Ureter (tissue), 1 donor: Measurements from ENCODE around the gene ADAMTSL3. TPM values are rescaled to one million over a fixed set of nuclear protein-coding genes. Genes with fewer than 3 reads are reported as not detected.

Experiments
- DNase-seq: peaks from one replicate; pipeline ENCODE4 v3.0.0-alpha.2; 2020; ENCODE audit warnings: low spot score
- total RNA-seq: library from RNA; stranded (reverse); gene quantifications from one replicate; pipeline ENCODE4 v1.2.4, GENCODE V29; 2023
- donor health status: DM: yes; HTN: yes; CAD: no.

The ADAMTSL3 gene
- total RNA-seq, 1 donor from 2014 or later, result 9.7 TPM

DNA sequence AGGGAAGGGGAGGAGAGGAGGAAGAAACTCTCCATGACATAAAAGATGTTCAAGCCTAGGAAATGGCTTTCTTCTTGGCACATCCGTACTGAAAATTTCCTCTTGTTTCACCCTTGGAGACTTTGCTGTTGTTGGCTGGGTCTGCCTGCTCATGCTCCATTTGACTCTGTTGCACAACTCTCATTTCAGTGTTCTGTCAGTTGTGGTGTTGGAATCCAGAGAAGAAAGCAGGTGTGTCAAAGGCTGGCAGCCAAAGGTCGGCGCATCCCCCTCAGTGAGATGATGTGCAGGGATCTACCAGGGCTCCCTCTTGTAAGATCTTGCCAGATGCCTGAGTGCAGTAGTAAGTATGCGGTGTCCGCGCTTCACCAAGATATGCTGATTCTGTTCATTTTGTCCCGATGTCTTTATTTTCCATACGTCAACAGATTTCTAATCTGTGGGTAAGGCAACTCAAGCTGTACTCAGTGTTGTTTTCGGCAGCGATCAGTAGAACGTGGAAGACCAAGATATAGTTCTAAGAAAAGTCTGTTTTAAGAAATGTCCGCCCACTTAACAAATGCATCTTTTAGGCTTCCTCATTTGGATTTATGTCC lies 316.5 kb downstream of the ADAMTSL3 start:
- no peak for DNase-seq

DNA sequence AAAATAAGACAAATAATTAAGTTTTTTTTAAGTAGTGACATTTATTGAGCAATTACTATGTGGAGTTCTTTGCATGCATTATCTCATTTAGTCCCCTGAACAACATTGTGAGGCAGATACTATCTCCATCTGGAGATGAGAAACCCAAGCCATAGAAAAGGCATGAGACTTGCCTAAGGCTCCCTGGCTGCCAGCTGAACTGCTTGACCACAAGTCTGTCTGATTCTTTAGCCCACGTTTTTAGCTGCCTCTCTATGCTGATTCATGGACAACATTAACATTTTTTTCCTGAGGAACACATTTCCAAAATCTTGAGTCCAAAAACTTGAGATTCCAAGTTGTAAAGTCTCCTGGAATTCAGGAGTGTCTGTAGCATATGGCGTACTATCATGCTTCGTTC lies 318.1 kb downstream of the ADAMTSL3 start:
- no peak for DNase-seq

DNA sequence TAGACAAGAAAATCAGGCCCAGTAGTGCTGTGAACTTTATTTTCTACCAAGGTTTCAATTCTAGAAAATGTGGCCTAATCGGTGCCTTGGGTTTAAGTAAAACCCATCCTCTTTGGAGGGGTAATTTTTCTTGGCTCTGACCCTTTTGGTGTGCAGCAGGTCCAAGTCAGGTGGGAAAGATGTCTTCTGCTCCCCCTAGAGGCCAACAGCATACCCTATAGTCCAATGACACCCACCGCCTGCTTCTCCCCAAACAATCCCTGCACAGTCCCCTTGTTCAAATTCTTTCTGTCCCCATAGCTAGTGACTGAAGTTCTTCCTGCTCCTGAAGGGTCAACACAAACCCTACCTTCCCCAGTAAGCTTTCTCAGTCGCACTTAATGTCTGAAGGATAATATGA lies 319.9 kb downstream of the ADAMTSL3 start:
- DNase-seq, result no peak

DNA sequence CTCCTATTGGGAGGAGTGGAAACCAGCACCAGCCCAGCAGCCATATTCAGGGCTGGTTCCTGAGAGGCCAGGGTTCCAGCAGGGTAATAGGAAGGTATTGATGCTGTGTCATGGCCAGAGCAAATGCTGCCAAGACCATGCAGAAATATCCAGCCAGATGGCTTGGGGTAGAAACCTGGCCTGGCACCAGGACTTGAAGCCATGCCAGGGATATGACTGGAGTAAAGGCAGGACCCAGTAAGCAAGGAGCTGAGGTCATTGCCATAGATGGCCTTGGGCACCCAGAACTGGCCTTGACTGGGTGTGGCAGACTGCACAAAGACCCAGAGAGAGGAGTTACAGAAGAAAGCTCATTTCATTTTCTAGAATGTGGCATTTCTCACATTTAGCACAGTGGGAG lies 324.1 kb downstream of the ADAMTSL3 start:
- no peak for DNase-seq

DNA sequence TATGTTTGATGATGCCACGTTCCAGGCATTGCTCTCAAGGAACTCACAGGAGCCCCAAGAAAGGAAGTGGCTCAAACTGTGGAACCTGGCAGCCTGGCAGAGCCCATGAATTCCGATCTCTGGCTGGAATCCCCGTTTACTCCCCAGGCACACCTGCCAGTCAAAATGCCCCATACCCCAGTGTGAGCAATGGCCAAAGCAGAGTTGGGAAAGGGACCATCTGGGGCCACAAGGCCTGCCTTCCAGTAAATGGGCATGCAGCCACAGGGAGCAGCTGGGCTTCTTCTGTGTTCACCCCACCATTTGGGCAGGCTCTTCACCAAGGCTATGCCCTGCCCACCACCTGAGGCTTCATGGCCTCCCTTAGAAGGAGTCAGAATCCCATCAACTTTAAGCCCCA lies 324.7 kb downstream of the ADAMTSL3 start:
- DNase-seq, result no peak

DNA sequence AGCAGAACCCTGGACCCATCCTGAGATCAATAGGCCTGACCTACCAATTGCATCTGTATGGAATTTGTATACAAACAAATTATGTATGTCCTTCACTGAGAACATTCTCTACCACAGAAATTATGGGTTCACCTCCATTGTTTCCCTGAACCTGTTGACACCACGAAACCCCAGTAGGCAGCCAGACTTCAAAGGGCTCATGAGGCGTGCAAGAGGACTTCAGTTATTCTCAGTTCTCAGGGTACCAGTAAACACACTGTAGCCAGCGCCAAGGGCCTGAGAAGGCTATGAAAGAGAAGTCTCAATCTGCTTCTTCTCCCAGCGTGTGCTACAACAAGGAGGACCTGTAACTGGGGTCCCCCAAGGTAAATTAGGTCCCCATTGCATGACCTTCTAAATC lies 326.7 kb downstream of the ADAMTSL3 start:
- no peak for DNase-seq

DNA sequence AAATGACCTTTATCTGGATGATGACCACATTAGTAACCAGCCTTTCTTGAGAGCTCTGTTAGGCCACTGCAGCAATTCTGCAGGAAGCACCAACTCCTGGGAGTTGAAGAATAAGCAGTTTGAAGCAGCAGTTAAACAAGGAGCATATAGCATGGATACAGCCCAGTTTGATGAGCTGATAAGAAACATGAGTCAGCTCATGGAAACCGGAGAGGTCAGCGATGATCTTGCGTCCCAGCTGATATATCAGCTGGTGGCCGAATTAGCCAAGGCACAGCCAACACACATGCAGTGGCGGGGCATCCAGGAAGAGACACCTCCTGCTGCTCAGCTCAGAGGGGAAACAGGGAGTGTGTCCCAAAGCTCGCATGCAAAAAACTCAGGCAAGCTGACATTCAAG lies 328.8 kb downstream of the ADAMTSL3 start:
- no peak for DNase-seq

DNA sequence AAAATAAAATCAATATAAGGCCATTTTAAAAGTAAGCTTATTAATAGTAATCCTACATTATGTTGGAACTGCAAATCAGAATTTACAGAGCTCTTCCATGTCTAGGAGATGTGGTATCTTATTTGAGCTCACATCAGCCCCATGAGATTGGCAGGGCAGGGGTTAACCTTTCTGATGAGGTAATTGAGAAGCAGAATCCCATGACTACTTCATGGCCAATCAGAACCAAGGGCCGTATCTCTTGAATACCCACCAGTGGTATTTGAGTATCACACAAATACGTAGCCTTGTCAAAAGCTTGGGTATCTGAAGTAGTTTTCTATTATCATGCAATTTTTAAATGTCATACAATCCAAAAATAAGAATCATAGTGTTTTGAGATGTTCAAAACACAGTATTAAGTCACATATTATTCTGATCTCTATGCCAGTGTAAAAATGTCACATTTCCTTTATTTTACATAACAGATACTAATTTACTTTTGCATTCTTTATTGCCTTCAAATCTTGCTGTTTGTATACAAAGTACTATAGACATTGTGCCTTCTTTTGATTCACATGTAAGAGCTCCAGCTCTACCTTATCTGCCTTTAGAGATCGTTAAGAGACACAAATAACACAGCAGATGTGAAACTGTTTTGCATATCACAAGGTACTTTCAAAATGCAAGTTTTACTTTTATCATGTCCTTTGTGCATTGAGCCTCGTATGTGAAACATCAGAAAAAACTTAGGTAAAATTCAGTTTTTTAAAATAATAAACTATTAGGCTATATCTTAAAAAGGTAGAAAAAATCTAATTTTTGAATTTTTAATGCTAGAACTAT lies 329.9 kb downstream of the ADAMTSL3 start:
- DNase-seq, result no peak

DNA sequence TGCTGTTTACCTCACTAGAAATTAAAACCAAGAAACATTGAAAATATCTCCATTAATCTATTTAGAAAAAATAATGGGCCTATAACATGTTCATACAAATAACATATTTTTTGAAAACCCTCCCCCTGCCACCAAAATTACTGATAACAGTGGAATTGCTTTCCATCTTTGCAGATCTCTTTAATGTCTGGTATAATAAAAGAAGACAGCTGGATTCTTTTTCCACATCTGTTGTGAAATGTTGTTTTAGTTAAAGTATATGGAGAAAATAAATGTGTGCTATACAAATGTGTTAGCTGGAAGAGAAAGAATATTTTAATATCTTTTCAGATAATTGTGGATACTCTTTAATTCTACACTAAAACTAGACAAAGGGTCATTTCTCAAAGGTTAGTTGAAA lies 330.7 kb downstream of the ADAMTSL3 start:
- no peak for DNase-seq

DNA sequence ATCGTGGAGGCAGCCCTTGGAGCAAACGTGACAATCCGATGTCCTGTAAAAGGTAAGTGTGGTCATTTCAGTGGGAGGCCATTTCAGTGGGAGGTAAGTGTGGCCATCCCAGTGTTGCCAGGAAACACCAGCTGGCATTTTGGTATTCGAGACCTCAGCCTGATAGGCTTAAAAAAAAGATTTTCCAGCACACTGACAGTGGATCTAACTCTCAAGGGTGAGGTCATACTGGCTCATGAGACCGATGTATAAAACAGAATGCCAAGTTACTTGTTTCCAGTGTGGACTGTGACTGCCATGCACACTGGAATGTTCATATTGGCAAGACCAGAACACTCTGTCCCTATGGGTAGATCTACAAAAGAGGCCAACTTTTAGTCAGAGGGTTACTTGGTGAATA lies 337.2 kb downstream of the ADAMTSL3 start:
- DNase-seq, result no peak

DNA sequence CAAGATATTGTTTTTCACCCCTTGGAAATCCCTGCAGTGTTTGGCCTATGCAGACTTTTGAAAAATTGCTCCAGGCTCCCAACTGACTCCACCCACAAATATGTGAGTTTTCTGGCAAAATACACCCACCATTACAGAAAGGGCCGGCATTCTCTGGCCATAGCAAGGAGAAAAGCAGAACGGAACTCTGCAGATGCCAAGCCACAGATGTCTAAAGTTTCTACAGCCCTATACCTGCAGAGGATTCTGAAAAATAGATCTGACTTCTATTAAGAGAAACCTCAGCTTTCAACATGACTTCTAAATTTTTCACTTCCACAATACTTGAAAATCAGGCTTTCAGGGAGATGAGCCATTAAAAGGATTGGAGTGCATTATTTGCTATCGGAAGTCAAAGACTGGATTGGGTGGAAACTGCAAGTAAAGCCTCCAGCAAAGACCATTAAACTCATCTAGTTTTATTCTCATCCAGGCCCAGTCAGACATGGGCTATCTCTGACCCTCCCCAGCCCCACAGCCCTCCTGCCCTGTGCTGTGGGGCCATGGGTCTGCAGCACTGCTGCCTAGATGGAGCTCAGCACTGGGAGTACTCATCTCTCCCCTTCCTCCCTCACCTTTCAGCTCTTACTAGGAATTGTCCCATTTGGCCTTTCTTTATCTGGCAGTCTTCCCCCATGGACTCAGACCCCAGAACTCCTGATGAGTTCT lies 338.6 kb downstream of the ADAMTSL3 start:
- DNase-seq, result no peak

DNA sequence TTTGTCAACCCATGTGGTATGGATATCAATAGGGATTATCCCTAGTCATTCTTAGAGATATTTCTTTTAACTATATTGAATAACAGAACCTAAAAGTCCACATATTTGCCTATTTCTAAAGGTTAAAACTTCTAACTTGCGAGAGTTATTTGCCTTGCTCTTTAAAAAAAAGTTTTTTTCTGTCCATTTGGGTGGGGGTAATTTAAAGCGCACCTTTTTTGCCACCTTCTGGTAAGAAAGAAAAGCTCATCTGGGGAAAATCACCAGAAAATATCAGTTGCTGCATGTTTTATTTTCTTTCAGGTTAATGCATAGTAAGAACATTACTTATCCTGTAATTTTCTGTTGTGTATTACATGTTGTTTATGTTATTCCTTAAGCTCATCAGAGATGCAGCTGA lies 339.7 kb downstream of the ADAMTSL3 start:
- DNase-seq, result no peak

DNA sequence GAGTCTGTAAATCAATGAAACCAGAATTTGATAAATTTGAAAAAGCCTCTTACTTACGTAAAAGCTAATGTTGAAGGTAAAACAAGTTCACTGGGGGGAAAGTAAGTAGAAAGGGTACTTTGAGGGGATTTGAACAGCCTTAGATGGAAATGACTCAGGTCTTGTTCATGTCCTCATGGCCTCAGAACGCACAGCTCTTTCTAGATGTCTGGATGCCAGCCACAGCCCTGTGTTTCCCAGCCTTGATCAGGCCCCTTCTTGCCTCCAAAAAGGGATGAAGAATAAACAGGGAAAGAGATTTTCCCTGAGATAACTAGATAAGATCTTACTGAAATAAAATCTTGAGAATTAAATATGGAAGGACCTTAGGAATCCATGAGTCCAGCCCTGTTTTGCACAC lies 344.6 kb downstream of the ADAMTSL3 start:
- DNase-seq, result no peak

DNA sequence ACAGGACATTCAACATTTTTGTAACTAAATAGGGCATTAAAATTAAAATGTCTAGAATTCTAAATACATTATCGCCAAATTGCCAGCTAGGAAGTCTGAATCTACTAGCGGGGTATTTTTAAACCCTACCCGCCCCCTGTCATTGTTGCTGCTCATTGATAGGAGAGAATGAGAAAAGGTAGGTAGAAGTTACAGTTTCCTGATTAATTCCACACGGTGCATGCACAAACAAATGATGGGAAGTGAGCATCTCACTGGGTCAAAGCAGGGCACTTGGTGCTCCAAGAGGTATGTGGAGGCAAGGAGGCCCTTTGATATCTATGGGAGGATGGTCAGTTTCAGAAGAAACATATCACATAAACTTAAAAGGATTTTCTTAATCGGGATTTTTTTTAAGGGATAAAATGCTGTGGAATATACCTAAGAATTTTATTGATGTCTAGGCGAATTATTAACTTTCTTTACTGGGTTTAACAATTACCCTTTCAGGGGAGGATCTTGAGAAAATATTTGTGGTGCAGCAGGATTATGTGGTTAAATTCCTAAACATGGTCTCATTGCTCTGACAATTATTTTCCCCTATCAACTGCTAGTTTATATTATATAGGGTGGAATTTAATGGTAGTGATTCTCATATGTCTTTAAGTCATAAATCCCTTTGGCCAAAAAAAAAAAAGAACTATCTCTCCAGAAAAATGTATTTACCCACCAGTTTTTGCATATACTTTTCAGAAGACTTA lies 345.6 kb downstream of the ADAMTSL3 start:
- DNase-seq, result no peak

DNA sequence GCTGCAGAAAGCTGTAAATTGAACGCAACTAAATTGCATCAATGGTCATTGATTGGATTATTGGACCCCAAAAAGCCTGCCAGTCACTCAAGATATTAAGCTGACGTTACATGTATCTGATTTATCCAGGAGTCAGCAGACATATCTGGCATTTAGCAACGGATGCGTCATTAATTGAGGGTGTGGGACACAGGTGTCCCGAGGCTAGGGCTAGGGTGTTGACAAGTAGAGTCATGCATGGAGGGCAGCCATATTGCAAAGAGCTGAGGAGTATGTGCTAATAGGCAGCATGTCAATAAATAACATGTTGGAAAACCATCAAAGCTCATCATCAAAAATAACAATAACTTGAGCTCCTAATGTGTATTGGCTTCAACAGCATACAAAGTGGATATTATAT lies 347.1 kb downstream of the ADAMTSL3 start:
- no peak for DNase-seq

DNA sequence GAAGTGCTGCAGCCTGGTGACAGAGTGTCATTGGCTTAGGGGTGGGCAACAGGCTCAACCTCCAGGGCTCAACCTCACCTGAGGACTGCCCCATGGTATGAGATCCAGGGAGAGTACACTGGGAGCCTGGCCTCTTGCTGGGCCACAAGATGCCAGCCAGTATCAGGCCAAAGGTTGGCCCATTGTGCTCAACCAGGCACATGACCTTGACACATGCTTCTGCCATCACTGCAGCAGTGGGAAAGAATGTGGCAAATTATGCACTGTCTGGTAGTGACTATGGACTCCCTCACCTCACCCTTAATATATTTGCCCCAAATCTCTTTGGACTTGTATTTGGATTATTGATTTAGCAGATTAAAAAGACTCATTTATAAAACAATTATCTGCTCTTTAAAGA lies 347.7 kb downstream of the ADAMTSL3 start:
- no peak for DNase-seq

DNA sequence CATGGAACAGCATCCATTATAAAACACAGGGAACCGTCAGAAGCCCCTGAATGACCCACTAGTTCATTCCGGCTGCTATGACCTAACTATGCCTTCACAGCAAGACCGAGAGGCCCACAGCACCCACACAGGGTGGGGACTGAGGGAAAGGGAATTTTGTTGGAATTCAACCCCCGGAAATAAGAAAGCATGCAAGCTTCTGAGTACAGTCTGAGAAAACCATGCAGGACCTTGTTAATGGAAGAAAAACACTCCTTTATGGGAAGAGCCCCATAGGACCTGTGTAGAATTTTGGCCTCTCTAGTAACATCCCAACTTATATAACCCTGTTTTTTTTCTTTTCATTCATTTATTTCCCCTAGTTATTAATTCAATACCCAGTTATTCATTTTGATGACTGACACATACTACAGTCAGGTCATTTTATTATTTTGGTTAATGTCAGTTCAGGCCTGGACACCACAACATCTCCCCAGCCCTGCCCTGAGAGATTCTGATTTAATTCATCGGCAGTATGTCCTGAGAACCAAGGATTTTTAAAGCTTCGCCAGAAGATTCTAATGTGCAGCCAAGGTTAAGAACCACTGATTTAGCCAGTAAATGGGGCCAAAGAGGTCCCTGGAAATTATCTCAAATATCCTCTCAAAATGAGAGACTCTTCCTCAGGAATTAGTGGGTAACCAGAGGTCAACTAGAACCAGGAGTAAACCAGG lies 350.0 kb downstream of the ADAMTSL3 start:
- no peak for DNase-seq

DNA sequence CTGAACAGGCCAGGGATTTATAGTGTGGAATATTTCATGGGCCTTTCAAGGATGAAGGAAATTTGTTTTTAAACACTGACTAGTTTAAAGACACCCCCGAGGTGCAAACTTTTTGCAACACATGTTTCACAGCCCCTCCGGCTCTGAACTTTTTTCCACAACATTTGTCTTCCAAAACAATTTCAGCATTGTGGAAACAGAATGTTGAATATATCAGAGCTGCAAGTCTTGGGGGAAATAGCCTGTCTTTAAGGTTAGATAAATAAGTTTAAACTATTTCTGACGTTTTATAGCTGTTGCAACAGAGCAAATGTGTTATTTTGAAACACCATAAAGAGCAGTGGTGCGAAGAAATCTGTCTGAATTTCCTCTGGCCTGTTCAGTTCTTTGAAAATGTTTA lies 352.5 kb downstream of the ADAMTSL3 start:
- DNase-seq, result no peak

DNA sequence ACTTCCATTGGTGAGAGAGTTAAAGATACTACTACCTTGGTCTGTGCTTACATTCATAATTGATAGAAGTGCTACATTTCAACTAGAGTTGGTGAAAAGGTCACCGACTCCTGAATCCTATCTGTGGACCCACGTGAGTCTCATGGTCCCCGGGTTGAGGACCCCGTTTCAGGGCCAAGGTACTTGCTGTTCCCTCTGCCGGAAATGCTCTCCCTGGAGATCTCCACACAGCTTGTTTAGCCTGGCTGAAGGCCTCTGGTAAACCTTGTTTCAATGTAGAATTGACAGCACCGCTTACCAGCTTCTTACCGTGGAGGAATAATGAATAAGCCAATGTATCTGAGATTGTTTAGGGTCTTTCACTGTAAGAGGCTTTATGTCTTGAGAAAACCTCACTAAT lies 355.7 kb downstream of the ADAMTSL3 start:
- no peak for DNase-seq

DNA sequence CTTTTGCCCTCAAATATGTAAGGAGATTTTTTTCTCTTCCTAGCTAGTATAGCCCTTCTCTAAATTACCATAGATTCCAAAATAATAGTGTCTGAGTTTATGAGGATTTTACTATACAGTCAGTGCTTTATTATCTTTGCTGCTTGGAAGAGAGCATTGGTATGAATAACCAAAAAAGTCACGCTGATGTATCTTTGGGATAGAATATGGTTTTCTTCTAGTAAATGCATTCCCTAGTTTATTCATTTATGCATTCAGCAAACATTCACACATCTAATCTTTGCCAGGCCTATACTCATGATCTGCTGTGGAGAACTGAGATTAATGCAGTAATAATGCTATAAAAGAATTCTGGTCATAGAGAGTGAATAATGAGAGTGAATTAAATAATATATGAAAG lies 356.3 kb downstream of the ADAMTSL3 start:
- DNase-seq, result no peak

DNA sequence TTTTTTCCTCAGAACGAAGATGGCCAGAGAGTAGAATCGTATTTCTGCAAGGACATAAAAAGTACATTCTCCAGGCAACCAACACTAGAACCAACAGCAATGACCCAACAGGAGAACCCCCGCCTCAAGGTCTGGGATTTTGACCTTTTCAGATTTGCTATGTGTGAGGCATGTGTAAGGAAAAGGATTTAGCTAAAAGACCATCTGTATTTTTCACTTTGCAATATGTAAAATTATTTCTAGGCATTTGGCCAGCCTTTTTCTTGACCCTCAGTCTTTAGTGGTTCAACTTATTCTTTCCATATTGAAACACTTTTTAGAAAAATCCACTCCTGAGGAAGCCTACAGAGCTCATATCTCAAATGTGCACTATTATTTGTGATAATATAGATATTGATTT lies 362.4 kb downstream of the ADAMTSL3 start:
- DNase-seq, result no peak

DNA sequence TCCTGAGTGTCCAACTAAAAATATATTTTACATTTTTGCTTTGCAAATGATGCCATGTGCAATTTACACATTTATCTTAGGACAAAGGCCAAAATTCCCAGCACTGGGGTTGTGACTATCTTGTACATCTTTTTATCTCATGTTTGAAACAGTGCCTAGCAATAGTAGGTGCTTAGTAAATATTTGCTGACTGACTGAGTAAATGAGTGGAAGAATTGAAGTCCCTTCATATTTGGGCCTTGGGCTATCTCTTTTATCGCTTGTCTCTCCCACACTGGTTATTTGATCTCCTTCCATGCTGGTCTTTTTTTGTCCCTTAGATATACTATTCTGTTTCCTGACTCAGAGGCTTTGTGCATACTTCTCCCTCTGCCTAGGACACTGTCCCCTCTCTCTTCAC lies 368.6 kb downstream of the ADAMTSL3 start:
- no peak for DNase-seq
